Measurements from ENCODE around the gene ABTB2.

DNA sequence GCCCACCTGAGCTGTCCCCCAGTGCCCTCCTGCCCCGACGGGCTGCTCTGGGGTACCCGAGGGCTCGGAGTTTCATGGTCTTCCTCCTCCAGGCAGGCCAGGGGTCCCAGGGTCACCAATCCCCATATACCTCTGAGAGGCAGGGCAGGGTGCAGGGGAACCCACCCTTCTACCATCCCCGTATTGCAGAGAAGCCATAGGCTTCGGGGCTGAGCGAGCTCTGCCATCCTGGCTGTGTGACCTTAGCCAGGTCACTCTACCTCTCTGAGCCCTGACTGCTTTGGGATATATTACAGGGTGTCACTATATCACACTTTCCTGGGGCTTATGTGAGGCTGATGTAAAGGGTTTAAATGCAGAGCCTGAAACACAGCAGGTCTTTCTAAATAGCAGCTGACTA is 195.0 kb downstream of the ABTB2 start:
- TF ChIP-seq, protein P1, sequence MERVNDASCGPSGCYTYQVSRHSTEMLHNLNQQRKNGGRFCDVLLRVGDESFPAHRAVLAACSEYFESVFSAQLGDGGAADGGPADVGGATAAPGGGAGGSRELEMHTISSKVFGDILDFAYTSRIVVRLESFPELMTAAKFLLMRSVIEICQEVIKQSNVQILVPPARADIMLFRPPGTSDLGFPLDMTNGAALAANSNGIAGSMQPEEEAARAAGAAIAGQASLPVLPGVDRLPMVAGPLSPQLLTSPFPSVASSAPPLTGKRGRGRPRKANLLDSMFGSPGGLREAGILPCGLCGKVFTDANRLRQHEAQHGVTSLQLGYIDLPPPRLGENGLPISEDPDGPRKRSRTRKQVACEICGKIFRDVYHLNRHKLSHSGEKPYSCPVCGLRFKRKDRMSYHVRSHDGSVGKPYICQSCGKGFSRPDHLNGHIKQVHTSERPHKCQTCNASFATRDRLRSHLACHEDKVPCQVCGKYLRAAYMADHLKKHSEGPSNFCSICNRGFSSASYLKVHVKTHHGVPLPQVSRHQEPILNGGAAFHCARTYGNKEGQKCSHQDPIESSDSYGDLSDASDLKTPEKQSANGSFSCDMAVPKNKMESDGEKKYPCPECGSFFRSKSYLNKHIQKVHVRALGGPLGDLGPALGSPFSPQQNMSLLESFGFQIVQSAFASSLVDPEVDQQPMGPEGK (CRISPR knock-in tag; IDR thresholded peaks at IDR 0.05; ENCODE audit: borderline replicate concordance), result no peak
- TF ChIP-seq GLIS3 (CRISPR knock-in tag; IDR thresholded peaks at IDR 0.05), result no peak
- TF ChIP-seq ARNTL (CRISPR knock-in tag; IDR thresholded peaks at IDR 0.05; ENCODE audit: borderline replicate concordance, low read depth), result no peak
- TF ChIP-seq PPARA (CRISPR knock-in tag; IDR thresholded peaks at IDR 0.05; ENCODE audit: borderline replicate concordance), result no peak
- no peak for TF ChIP-seq TOX (CRISPR knock-in tag; IDR thresholded peaks at IDR 0.05; ENCODE audit: borderline replicate concordance)
- no peak for TF ChIP-seq ZC3H10 (CRISPR knock-in tag; IDR thresholded peaks at IDR 0.05)
- no peak for TF ChIP-seq OSR1 (CRISPR knock-in tag; IDR thresholded peaks at IDR 0.05)
- TF ChIP-seq RARB (CRISPR knock-in tag; IDR thresholded peaks at IDR 0.05), result no peak
- TF ChIP-seq ZNF8 (CRISPR knock-in tag; IDR thresholded peaks at IDR 0.05), result no peak
- no peak for TF ChIP-seq ISL1 (CRISPR knock-in tag; IDR thresholded peaks at IDR 0.05)

Measured in SK-N-SH treated with all-trans-retinoic acid at 6 μM for 48 hours (cell line).